Stimulated activated naive CD8-positive, alpha-beta T cell treated with anti-CD3 and anti-CD28 coated beads, Interleukin-15, amount 100 ng/mL, for 72 hours (primary cell): Measurements from ENCODE around the gene ZNF304.
"Not testable (repeated sequence)": the region's sequence is repeated elsewhere in the genome, so short reads cannot be mapped to it uniquely, and the experiment has no call there.

Source experiments
- ATAC-seq: fragments of 150-1000 bp; cut with Tn5 transposase; 2 replicates; pipeline ENCODE4 v1.10.0; 2021; ENCODE audit warnings: mild to moderate bottlenecking, moderate library complexity
- DNase-seq, 2 donors: peaks; one replicate each; pipeline ENCODE4 v3.0.0; 2021 to 2022
- H3K27ac Mint-ChIP-seq, 2 donors: one replicate each; pipeline ENCODE4 v1.8.0; 2022; ENCODE audit warnings: mild to moderate bottlenecking in 2 of 2, mixed read lengths in 2 of 2, moderate library complexity in 2 of 2
- H3K27me3 Mint-ChIP-seq: one replicate; pipeline ENCODE4 v1.8.0; 2022; ENCODE audit warnings: mixed read lengths
- H3K4me1 Mint-ChIP-seq: one replicate; pipeline ENCODE4 v1.8.0; 2022; ENCODE audit warnings: mild to moderate bottlenecking, mixed read lengths
- H3K4me3 Mint-ChIP-seq, 2 donors: one replicate each; pipeline ENCODE4 v1.8.0; 2022; ENCODE audit warnings: mild to moderate bottlenecking in 2 of 2, mixed read lengths in 2 of 2, moderate library complexity in 1 of 2
- H3K9me3 Mint-ChIP-seq, 2 donors: one replicate each; pipeline ENCODE4 v1.8.0; 2022; ENCODE audit warnings: mixed read lengths in 2 of 2

ZNF304 gene

DNA sequence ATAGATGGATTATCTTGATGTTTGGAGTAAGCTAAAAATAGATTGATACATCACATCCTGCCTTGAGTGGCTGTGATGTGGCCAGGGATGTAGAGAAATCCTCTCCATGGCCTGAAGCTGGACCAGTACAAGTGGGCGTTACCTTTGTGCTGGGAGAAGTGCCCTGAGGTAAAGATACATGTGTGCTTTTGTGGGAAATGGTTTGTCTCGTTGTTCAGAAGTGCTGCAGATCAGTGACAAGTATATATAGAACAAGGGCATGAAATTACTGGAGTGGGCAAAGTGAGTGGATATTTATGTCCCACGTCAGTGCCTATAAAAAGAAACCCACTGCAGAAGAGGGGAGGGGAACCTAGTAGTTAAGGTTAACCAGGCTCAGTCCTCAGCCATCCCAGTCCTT is 12.2 kb upstream of the ZNF304 start:
- H3K4me3 Mint-ChIP-seq, result no peak overlapping the region
- H3K27ac Mint-ChIP-seq, result no peak overlapping the region
- DNase-seq (no peak), ATAC-seq (no peak)
- no peaks in the 10 kb centered on the region for H3K4me1 Mint-ChIP-seq
- peaks cover 28 to 52% of the 10 kb centered on the region in 2 donors for H3K9me3 Mint-ChIP-seq
- no peaks in the 10 kb centered on the region for H3K27me3 Mint-ChIP-seq

DNA sequence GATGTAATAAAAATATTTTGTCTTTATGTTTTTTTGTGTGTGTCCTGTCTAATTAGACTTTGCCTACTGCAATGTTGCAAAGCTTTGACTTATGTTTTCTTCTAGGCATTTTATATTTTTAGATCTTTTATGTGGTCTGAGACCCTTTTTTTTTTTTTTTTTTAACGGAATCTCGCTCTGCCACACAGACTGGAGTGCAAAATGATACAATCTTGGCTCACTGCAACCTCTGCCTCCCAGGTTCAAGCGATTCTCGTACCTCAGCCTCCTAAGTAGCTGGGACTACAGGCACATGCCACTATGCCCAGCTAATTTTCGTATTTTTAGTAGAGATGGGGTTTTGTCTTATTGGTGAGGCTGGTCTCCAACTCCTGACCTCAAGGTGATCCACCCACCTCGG is 8.5 kb upstream of the ZNF304 start:
- no peak overlapping the region for H3K27ac Mint-ChIP-seq
- ATAC-seq, result no peak
- DNase-seq, result no peak
- H3K9me3 Mint-ChIP-seq, result peaks cover 16 to 31% of the 10 kb centered on the region in 2 donors
- peaks cover 7% of the 10 kb centered on the region for H3K27me3 Mint-ChIP-seq
- no peak overlapping the region for H3K4me3 Mint-ChIP-seq
- no peaks in the 10 kb centered on the region for H3K4me1 Mint-ChIP-seq

GRCh38 chr19:57348136-57348535 is 2.9 kb upstream of the ZNF304 start:
- Mint-ChIP-seq H3K27me3 (peaks cover 7% of the 10 kb centered on the region), H3K4me3 (no peak overlapping the region), H3K27ac (peak overlapping the region in 1 of 2 donors; percentile 54), H3K4me1 (peaks cover 26% of the 10 kb centered on the region), H3K9me3 (peaks cover 20 to 29% of the 10 kb centered on the region in 2 donors)
- DNase-seq (no peak), ATAC-seq (no peak)

DNA sequence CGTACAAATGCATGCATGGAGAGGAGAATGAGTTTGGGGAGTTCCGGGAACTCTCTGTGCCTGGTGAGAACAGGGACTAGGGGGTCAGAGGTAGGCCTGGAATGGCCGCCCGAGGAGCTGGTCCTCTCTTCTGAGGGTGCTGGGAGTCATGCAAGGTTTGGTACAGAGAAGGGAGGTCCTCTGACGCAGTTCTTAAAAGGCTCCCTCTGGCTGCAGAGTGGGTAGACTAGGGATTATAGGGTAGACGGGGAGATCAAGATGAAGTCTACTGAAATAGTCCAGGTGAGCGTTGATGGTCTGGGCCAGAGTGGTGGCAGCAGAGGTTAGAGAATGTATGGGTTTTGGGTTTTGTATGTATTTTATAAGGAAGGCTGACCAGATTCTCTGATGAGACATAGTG is 796 bp downstream of the ZNF304 start:
- Mint-ChIP-seq H3K4me1 (peaks cover 31% of the 10 kb centered on the region), H3K27me3 (no peaks in the 10 kb centered on the region), H3K9me3 (peaks cover 42 to 50% of the 10 kb centered on the region in 2 donors), H3K4me3 (peak overlapping the region; percentile 95 to 99), H3K27ac (peak overlapping the region; percentile 92 to 96)
- ATAC-seq (no peak), DNase-seq (no peak)

DNA sequence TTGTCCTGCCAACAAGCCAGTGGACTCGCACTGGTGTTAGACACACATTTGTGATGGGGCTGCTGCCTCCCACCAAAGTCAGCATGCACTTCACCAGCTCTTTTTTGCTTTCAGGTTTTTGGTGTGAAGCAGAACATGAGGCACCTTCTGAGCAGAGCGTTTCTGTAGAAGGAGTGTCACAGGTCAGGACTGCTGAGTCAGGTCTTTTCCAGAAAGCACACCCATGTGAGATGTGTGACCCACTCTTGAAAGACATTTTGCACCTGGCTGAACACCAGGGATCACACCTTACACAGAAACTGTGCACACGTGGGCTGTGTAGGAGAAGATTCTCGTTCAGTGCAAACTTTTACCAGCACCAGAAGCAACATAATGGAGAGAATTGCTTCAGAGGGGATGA is 4.8 kb downstream of the ZNF304 start:
- ATAC-seq (no peak), DNase-seq (no peak)
- no peak overlapping the region for H3K27ac Mint-ChIP-seq
- H3K4me3 Mint-ChIP-seq, result no peak overlapping the region
- H3K27me3 Mint-ChIP-seq, result no peaks in the 10 kb centered on the region
- H3K4me1 Mint-ChIP-seq, result peaks cover 26% of the 10 kb centered on the region
- peaks cover 46 to 58% of the 10 kb centered on the region in 2 donors for H3K9me3 Mint-ChIP-seq

GRCh38 chr19:57357406-57357805 is 6.3 kb downstream of the ZNF304 start:
- no peak for DNase-seq
- Mint-ChIP-seq H3K27ac (no peak overlapping the region), H3K9me3 (peaks cover 41 to 44% of the 10 kb centered on the region in 2 donors), H3K4me1 (peaks cover 12% of the 10 kb centered on the region), H3K27me3 (no peaks in the 10 kb centered on the region), H3K4me3 (no peak overlapping the region)
- no peak for ATAC-seq

DNA sequence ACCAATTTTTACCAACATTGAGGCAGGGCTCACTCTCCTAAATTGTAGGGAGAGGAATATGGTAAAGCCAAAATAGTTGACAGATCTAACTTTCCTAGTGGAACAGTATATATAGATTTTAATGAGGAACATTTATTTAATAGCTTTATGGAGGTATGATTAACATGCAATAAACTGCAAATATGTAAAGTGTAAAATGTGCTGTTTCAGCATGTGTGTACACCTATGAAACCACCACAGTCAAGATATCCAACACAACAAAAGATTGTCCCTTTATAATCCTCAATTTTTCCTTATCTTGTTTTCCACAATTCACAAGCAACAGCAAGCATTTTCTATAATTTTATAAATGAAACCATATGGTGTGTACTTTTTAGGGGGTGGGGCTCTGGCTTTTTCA is 8.2 kb downstream of the ZNF304 start:
- ATAC-seq, result no peak
- H3K9me3 Mint-ChIP-seq, result peaks cover 40 to 42% of the 10 kb centered on the region in 2 donors
- H3K27me3 Mint-ChIP-seq, result no peaks in the 10 kb centered on the region
- no peak overlapping the region for H3K4me3 Mint-ChIP-seq
- DNase-seq, result no peak
- H3K27ac Mint-ChIP-seq, result no peak overlapping the region
- H3K4me1 Mint-ChIP-seq, result peaks cover 9% of the 10 kb centered on the region

DNA sequence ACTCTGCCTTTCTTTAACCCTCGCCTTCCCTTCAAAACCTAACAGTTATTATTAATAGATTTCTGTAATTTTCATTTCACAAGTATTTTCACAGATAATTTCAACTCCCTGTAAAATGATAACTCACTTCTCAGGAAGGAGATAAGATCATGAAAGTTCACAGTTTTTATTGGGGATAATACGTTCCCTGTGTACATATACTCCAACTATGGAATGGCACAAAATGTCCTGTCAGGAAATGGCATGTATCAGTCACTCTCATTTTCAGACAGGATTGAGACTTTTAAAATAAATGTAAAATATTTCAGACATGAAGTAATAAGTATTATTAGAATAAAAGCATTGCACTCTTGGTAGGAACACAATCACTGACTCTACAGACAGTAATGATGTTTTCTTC is 11.3 kb downstream of the ZNF304 start:
- Mint-ChIP-seq H3K27ac (no peak overlapping the region), H3K9me3 (peaks cover 20 to 24% of the 10 kb centered on the region in 2 donors), H3K4me3 (peak overlapping the region in 1 of 2 donors; percentile 98), H3K4me1 (peaks cover 11% of the 10 kb centered on the region), H3K27me3 (no peaks in the 10 kb centered on the region)
- no peak for ATAC-seq
- no peak for DNase-seq

- ATAC-seq (peak; percentile 96), DNase-seq (peak; percentile 94 to 99)
- peak within 1 kb of the TSS; percentile 98 to 99 for H3K4me3 Mint-ChIP-seq
- no peaks in the 10 kb centered on the region for H3K27me3 Mint-ChIP-seq
- peaks cover 20 to 21% of the 10 kb centered on the region in 2 donors for H3K9me3 Mint-ChIP-seq
- peaks cover 11% of the 10 kb centered on the region for H3K4me1 Mint-ChIP-seq
- peak within 1 kb of the TSS; percentile 96 to 99 for H3K27ac Mint-ChIP-seq
These were observed 12.1 kb downstream of the ZNF304 start, which contains the start of the genes TRAPPC2B and ZNF547 for GRCh38 chr19:57362997-57363687. TSS of gene TRAPPC2B (plus strand) at chr19:57363551. CDS start at chr19:57364834, 1,283 bp downstream. TSS of gene ZNF547 (plus strand) at chr19:57363551. CDS start at chr19:57368556, 5,005 bp downstream.

- ATAC-seq (peak; percentile 27), DNase-seq (no peak)
- peaks cover 23 to 27% of the 10 kb centered on the region in 2 donors for H3K9me3 Mint-ChIP-seq
- H3K4me1 Mint-ChIP-seq, result peaks cover 11% of the 10 kb centered on the region
- peak overlapping the region; percentile 98 to 99 for H3K4me3 Mint-ChIP-seq
- peak overlapping the region; percentile 96 to 99 for H3K27ac Mint-ChIP-seq
- no peaks in the 10 kb centered on the region for H3K27me3 Mint-ChIP-seq
These were observed 12.7 kb downstream of the ZNF304 start for GRCh38 chr19:57363688-57364181.

- Mint-ChIP-seq H3K27me3 (no peaks in the 10 kb centered on the region), H3K4me3 (no peak overlapping the region), H3K4me1 (peaks cover 11% of the 10 kb centered on the region), H3K9me3 (peaks cover 34 to 44% of the 10 kb centered on the region in 2 donors), H3K27ac (no peak overlapping the region)
- no peak for DNase-seq
- no peak for ATAC-seq
These were observed 15.7 kb downstream of the ZNF304 start for GRCh38 chr19:57366776-57367175.

- no peak overlapping the region for H3K27ac Mint-ChIP-seq
- peaks cover 36 to 90% of the 10 kb centered on the region in 2 donors for H3K9me3 Mint-ChIP-seq
- no peak overlapping the region for H3K4me3 Mint-ChIP-seq
- no peak for ATAC-seq
- no peaks in the 10 kb centered on the region for H3K4me1 Mint-ChIP-seq
- no peaks in the 10 kb centered on the region for H3K27me3 Mint-ChIP-seq
- DNase-seq, result no peak
These were observed 23.1 kb downstream of the ZNF304 start for GRCh38 chr19:57374179-57374578.

- not testable (repeated sequence) for DNase-seq, H3K27me3 Mint-ChIP-seq, ATAC-seq, H3K4me1 Mint-ChIP-seq, H3K27ac Mint-ChIP-seq, H3K4me3 Mint-ChIP-seq
- peaks cover 37 to 90% of the 10 kb centered on the region in 2 donors for H3K9me3 Mint-ChIP-seq
These were observed 23.6 kb downstream of the ZNF304 start for GRCh38 chr19:57374647-57375046.

DNA sequence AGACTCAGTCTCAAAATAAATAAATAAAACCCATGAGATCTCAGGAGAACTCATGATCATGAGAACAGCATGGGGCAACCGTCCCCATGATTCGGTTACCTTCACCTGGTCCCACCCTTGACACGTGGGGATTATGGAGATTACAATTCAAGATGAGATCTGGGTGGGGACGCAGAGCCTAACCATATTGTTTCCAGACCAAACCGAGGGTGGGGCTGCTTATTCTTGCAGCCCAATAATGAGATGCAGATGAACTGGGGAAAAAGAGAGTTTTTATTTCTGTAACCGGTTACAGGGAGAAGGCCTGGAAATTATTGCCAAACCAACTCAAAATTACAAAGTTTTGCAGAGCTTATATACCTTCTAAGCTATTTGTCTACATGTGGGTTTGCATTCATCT is 25.1 kb downstream of the ZNF304 start:
- no peaks in the 10 kb centered on the region for H3K4me1 Mint-ChIP-seq
- no peak for DNase-seq
- peaks cover 41 to 90% of the 10 kb centered on the region in 2 donors for H3K9me3 Mint-ChIP-seq
- ATAC-seq, result no peak
- H3K27me3 Mint-ChIP-seq, result no peaks in the 10 kb centered on the region
- no peak overlapping the region for H3K4me3 Mint-ChIP-seq
- no peak overlapping the region for H3K27ac Mint-ChIP-seq

DNA sequence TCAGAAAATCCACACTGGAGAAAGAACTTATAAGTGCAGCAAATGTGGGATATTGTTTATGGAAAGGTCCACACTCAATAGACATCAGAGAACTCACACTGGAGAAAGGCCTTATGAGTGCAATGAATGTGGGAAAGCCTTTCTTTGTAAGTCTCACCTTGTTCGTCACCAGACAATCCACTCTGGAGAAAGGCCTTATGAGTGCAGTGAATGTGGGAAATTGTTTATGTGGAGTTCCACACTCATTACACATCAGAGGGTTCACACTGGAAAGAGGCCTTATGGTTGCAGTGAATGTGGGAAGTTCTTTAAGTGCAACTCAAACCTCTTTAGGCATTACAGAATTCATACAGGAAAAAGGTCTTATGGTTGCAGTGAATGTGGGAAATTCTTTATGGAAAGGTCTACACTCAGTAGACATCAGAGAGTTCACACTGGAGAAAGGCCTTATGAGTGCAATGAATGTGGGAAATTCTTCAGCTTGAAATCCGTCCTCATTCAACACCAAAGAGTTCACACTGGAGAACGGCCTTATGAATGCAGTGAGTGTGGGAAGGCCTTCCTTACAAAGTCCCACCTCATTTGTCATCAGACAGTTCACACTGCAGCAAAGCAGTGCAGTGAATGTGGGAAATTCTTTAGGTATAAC is 26.6 kb downstream of the ZNF304 start:
- Mint-ChIP-seq H3K27ac (no peak overlapping the region), H3K4me1 (no peaks in the 10 kb centered on the region), H3K9me3 (peaks cover 41 to 76% of the 10 kb centered on the region in 2 donors), H3K4me3 (no peak overlapping the region), H3K27me3 (no peaks in the 10 kb centered on the region)
- DNase-seq, result no peak
- ATAC-seq, result no peak

GRCh38 chr19:57380923-57381322 is 29.9 kb downstream of the ZNF304 start:
- peaks cover 39 to 46% of the 10 kb centered on the region in 2 donors for H3K9me3 Mint-ChIP-seq
- H3K27me3 Mint-ChIP-seq, result no peaks in the 10 kb centered on the region
- no peak for ATAC-seq
- H3K4me3 Mint-ChIP-seq, result no peak overlapping the region
- H3K27ac Mint-ChIP-seq, result no peak overlapping the region
- DNase-seq, result no peak
- no peaks in the 10 kb centered on the region for H3K4me1 Mint-ChIP-seq
